Smooth muscle cell (in vitro differentiated cells): ENCODE measurements around the gene PTCH2. TPM values are rescaled to one million over a fixed set of nuclear protein-coding genes. Genes with fewer than 3 reads are reported as not detected.
A peak's percentile ranks its signal among the peaks of the same experiment; 100 is the strongest.
"Not testable (repeated sequence)": the region's sequence is repeated elsewhere in the genome, so short reads cannot be mapped to it uniquely, and the experiment has no call there.

Source experiments
- DNase-seq: peaks from one replicate; lab custom pipeline; 2025; ENCODE audit not compliant: unreplicated experiment; lab: John Stamatoyannopoulos, UW
- H2AFZ ChIP-seq: fragments of 200-600 bp; sonication (generic); 2 replicates; pipeline ENCODE4 v1.6.0; 2016; ENCODE audit warnings: antibody characterized with exemption, low read depth, mild to moderate bottlenecking
- H3F3A ChIP-seq: fragments of 200-600 bp; sonication (generic); 2 replicates; pipeline ENCODE4 v1.6.0; 2017; ENCODE audit warnings: antibody characterized with exemption, low read depth
- H3K27ac ChIP-seq: fragments of 200-600 bp; sonication (generic); 2 replicates; pipeline ENCODE4 v1.5.1; 2016; ENCODE audit warnings: low read depth, mild to moderate bottlenecking
- H3K27me3 ChIP-seq: fragments of 200-600 bp; sonication (generic); 2 replicates; pipeline ENCODE4 v1.6.1; 2016; ENCODE audit warnings: low read depth, mild to moderate bottlenecking
- H3K36me3 ChIP-seq: fragments of 200-600 bp; sonication (generic); 2 replicates; pipeline ENCODE4 v1.5.1; 2016; ENCODE audit warnings: low read depth
- H3K4me1 ChIP-seq: fragments of 200-600 bp; sonication (generic); 2 replicates; pipeline ENCODE4 v1.5.1; 2016; ENCODE audit warnings: low read depth
- H3K4me2 ChIP-seq: fragments of 200-600 bp; sonication (generic); 2 replicates; pipeline ENCODE4 v1.6.0; 2016; ENCODE audit warnings: mild to moderate bottlenecking
- H3K4me3 ChIP-seq: fragments of 200-600 bp; sonication (generic); 2 replicates; pipeline ENCODE4 v1.5.1; 2016; ENCODE audit warnings: mild to moderate bottlenecking
- H3K79me2 ChIP-seq: fragments of 200-600 bp; sonication (generic); 2 replicates; pipeline ENCODE4 v1.6.0; 2016; ENCODE audit warnings: low read depth, mild to moderate bottlenecking
- H3K9ac ChIP-seq: fragments of 200-600 bp; sonication (generic); 2 replicates; pipeline ENCODE4 v1.6.0; 2016; ENCODE audit warnings: low read depth
- H3K9me3 ChIP-seq: fragments of 200-600 bp; sonication (generic); replicated peaks from 2 replicates; pipeline ENCODE4 v1.5.1; 2016; ENCODE audit warnings: low read depth
- H4K20me1 ChIP-seq: fragments of 200-600 bp; sonication (generic); 2 replicates; pipeline ENCODE4 v1.6.0; 2016; ENCODE audit warnings: low read depth
- CTCF ChIP-seq: fragments of 200-600 bp; sonication (generic); IDR thresholded peaks from 2 replicates; pipeline ENCODE4 v1.5.1; 2017; ENCODE audit warnings: borderline replicate concordance, mild to moderate bottlenecking, antibody characterized with exemption; ENCODE audit not compliant: insufficient read depth, poor library complexity, severe bottlenecking
- WGBS: methylation state at CpG from one replicate; pipeline ENCODE4 v1.1.7; 2016; ENCODE audit warnings: low lambda C conversion rate; 5-methylcytosine and 5-hydroxymethylcytosine counted together
- polyA plus RNA-seq: library from polyadenylated mRNA; unstranded; fragments of >200 nt; fragmentation: Nextera tagmentation; extraction: Ambion mirVana; gene quantifications from 2 replicates; pipeline ENCODE4 v1.2.1, GENCODE V29; 2016
- total RNA-seq: library from RNA; depleted of rRNA; stranded (reverse); fragments of >200 nt; gene quantifications from 2 replicates; pipeline ENCODE4 v1.2.3, GENCODE V29; 2014

PTCH2 gene
- total and polyA plus RNA-seq, 2 experiments from 2014 or later = 0.43 TPM; not detected in 1

DNA sequence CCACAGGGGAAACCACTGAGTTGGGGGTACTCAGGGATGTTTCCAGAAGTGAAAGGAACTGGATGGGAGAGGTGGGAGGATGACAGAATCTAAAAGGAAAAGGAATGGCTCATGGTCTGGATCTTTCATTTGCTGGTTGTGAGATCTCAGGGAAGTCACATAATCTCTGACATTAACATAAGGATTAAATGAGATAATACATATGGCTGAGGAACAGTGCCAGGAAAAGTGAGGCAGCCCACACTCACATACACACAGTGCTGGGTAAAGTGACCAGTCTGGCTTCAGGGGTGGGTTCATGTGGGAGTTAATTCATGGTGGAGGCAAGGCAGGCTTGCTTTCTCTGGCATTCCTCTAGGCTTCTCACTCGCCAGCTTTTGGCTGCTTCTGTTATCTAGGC lies 3.9 kb upstream of the PTCH2 start:
- no peak for TF ChIP-seq CTCF
- H3K27me3 ChIP-seq = no peaks in the 10 kb centered on the region
- no peak overlapping the region for H3K4me2 ChIP-seq
- no peak overlapping the region for H2AFZ ChIP-seq
- WGBS = 27% methylated on average over 1 of the region's 1 CpG
- H3K27ac ChIP-seq = no peak overlapping the region
- H3K36me3 ChIP-seq = no peaks in the 10 kb centered on the region
- peaks cover 4% of the 10 kb centered on the region for H3F3A ChIP-seq
- no peaks in the 10 kb centered on the region for H4K20me1 ChIP-seq
- H3K4me3 ChIP-seq = no peak overlapping the region
- H3K4me1 ChIP-seq = no peaks in the 10 kb centered on the region
- H3K9me3 ChIP-seq = no peaks in the 10 kb centered on the region
- DNase-seq = no peak
- no peak overlapping the region for H3K9ac ChIP-seq
- H3K79me2 ChIP-seq = no peaks in the 10 kb centered on the region

DNA sequence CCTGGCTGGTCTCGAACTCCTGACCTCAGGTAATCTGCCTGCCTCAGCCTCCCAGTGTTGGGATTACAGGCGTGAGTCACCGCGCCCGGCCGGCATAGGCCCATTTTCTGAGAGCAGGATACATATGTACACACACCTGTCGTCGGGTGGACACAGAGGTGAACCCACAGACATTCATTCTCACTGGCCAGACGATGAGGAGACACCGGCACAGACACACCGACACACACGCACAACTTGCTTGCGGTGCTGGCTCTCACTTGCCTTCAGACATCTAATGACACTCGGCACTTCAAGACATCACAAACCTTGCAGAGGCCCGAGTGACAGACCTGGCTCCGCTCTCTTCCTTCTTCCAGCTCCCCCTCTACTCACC lies 579 bp downstream of the PTCH2 start:
- H3K36me3 ChIP-seq = no peaks in the 10 kb centered on the region
- peak overlapping the region; percentile 56 for H3K4me3 ChIP-seq
- peak overlapping the region; percentile 24 for H3K9ac ChIP-seq
- no peaks in the 10 kb centered on the region for H3K9me3 ChIP-seq
- no peaks in the 10 kb centered on the region for H4K20me1 ChIP-seq
- peak overlapping the region; percentile 93 for H3K4me2 ChIP-seq
- H3K4me1 ChIP-seq = no peaks in the 10 kb centered on the region
- H3K27me3 ChIP-seq = no peaks in the 10 kb centered on the region
- TF ChIP-seq CTCF = no peak
- peak overlapping the region; percentile 12 for H2AFZ ChIP-seq
- no peaks in the 10 kb centered on the region for H3K79me2 ChIP-seq
- H3F3A ChIP-seq = peaks cover 4% of the 10 kb centered on the region
- DNase-seq = no peak
- 58% methylated on average over 16 of the region's 16 CpGs for WGBS
- no peak overlapping the region for H3K27ac ChIP-seq

GRCh38 chr1:44839576-44839975 lies 3.5 kb downstream of the PTCH2 start:
- WGBS = 58% methylated on average over 3 of the region's 4 CpGs

GRCh38 chr1:44838294-44838693 lies 4.8 kb downstream of the PTCH2 start:
- H3K9me3 ChIP-seq, H4K20me1 ChIP-seq, H3K4me2 ChIP-seq, H3K9ac ChIP-seq, H3K4me1 ChIP-seq, H3K27ac ChIP-seq, H3K36me3 ChIP-seq, H3K4me3 ChIP-seq, H2AFZ ChIP-seq, H3K27me3 ChIP-seq, DNase-seq, H3K79me2 ChIP-seq, H3F3A ChIP-seq: not testable (repeated sequence)
- WGBS = 95% methylated on average over 11 of the region's 11 CpGs

More at GRCh38 chr1:44839576-44839975, 3.5 kb downstream of the PTCH2 start:
- Histone ChIP-seq H2AFZ (no peak overlapping the region), H3K9ac (no peak overlapping the region), H4K20me1 (no peaks in the 10 kb centered on the region), H3K9me3 (no peaks in the 10 kb centered on the region), H3K4me3 (no peak overlapping the region), H3K27me3 (no peaks in the 10 kb centered on the region), H3K36me3 (no peaks in the 10 kb centered on the region), H3F3A (peaks cover 4% of the 10 kb centered on the region), H3K4me1 (no peaks in the 10 kb centered on the region), H3K4me2 (no peak overlapping the region), H3K79me2 (no peaks in the 10 kb centered on the region), H3K27ac (no peak overlapping the region)
- no peak for TF ChIP-seq CTCF
- no peak for DNase-seq
